Stimulated activated CD4-positive, alpha-beta T cell treated with anti-CD3 and anti-CD28 coated beads, Interleukin-4, amount 100 ng/mL, for 24 hours (primary cell): ENCODE results near the gene OVOL1.

Experiments used
- DNase-seq: peaks from one replicate; pipeline ENCODE4 v3.0.0-alpha.2; 2020

Gene OVOL1

GRCh38 chr11:65778431-65778900 lies 8.4 kb upstream of the OVOL1 start:
- DNase-seq, result no peak

GRCh38 chr11:65778901-65779668 lies 7.8 kb upstream of the OVOL1 start:
- no peak for DNase-seq

GRCh38 chr11:65779669-65779918 lies 7.3 kb upstream of the OVOL1 start:
- DNase-seq, result no peak

GRCh38 chr11:65779919-65780769 lies 6.7 kb upstream of the OVOL1 start:
- DNase-seq, result peak; percentile 79

- peak; percentile 67 for DNase-seq
Measured at GRCh38 chr11:65780770-65781151, 6.1 kb upstream of the OVOL1 start, which contains the start of gene AP5B1. AP5B1 (minus strand) TSS chr11:65780976; CDS start chr11:65780591, 385 bp downstream.

- no peak for DNase-seq
Measured at GRCh38 chr11:65781152-65781961, 5.5 kb upstream of the OVOL1 start.

- no peak for DNase-seq
Measured at GRCh38 chr11:65781962-65782815, 4.7 kb upstream of the OVOL1 start.

- no peak for DNase-seq
Measured at GRCh38 chr11:65782816-65783228, 4.0 kb upstream of the OVOL1 start.

- no peak for DNase-seq
Measured at GRCh38 chr11:65785319-65786007, 1.4 kb upstream of the OVOL1 start.

GRCh38 chr11:65786008-65786785 lies 666 bp upstream of the OVOL1 start:
- DNase-seq, result no peak

- no peak for DNase-seq
Measured at GRCh38 chr11:65787649-65788622, 1.1 kb downstream of the OVOL1 start.

- DNase-seq, result no peak
Measured at GRCh38 chr11:65788821-65789220, 2.0 kb downstream of the OVOL1 start.

GRCh38 chr11:65789230-65790103 lies 2.6 kb downstream of the OVOL1 start:
- DNase-seq, result no peak

GRCh38 chr11:65790104-65790901 lies 3.4 kb downstream of the OVOL1 start:
- DNase-seq, result no peak

- no peak for DNase-seq
Measured at GRCh38 chr11:65790902-65791650, 4.2 kb downstream of the OVOL1 start.

GRCh38 chr11:65791719-65792213 lies 4.9 kb downstream of the OVOL1 start:
- peak; percentile 58 for DNase-seq

- no peak for DNase-seq
Measured at GRCh38 chr11:65792456-65792855, 5.6 kb downstream of the OVOL1 start.
